Prostate gland (tissue), 2 donors: Measurements from ENCODE around the gene DISP3. TPM values are rescaled to one million over a fixed set of nuclear protein-coding genes. Genes with fewer than 3 reads are reported as not detected.

ENCODE experiments used
- DNase-seq: peaks from one replicate; pipeline ENCODE4 v3.0.0-alpha.2; 2019; ENCODE audit warnings: low spot score
- H3K27ac ChIP-seq, 2 donors: fragments of 200-600 bp; sonication (generic); 2 replicates each; pipeline ENCODE4 v1.5.1; 2017 to 2019
- H3K27me3 ChIP-seq: fragments of 200-600 bp; sonication (generic); replicated peaks from 2 replicates; pipeline ENCODE4 v1.5.1; 2019; ENCODE audit not compliant: insufficient read depth
- H3K36me3 ChIP-seq, 2 donors: fragments of 200-600 bp; sonication (generic); 1 replicate in 1 of 2; 2 replicates in 1 of 2; pipeline versions ENCODE4 v1.5.1 to v1.8.1; 2017 to 2019
- H3K4me1 ChIP-seq: fragments of 200-600 bp; sonication (generic); replicated peaks from 2 replicates; pipeline ENCODE4 v1.5.1; 2019
- H3K4me3 ChIP-seq, 2 donors: fragments of 200-600 bp; sonication (generic); 2 replicates each; pipeline ENCODE4 v1.5.1; 2017 to 2019
- H3K9me3 ChIP-seq: fragments of 200-600 bp; sonication (generic); 2 replicates; pipeline ENCODE4 v1.5.1; 2017
- POLR2A ChIP-seq: fragments of 450-650 bp; IDR thresholded peaks from one replicate; pipeline ENCODE4 v1.6.1; 2016; ENCODE audit warnings: antibody characterized with exemption, mild to moderate bottlenecking
- POLR2AphosphoS5 ChIP-seq: sonication (generic); formaldehyde crosslinking; IDR thresholded peaks from one replicate; pipeline ENCODE4 v1.6.1; 2017; ENCODE audit warnings: antibody characterized with exemption
- WGBS: methylation state at CpG from one replicate; pipeline ENCODE4 v1.1.5; 2018; 5-methylcytosine and 5-hydroxymethylcytosine counted together
- intact Hi-C: fragments of 100-400 bp; cut with DNase I; formaldehyde crosslinking; loops from one replicate; pipeline ENCODE4 v1.14.2; 2022
- total RNA-seq, 2 donors: library from RNA; depleted of rRNA; stranded (reverse); fragments of >200 nt; gene quantifications; one replicate each; pipeline ENCODE4 v1.1.0, GENCODE V29; 2016
- TF ChIP-seq, protein P1 (sequence below), 4 experiments: fragments of 200-600 bp in 2 of 4; fragments of 450-650 bp in 2 of 4; sonication (generic) in 2 of 4; IDR thresholded peaks; 1 replicate in 3 of 4; 2 replicates in 1 of 4; pipeline ENCODE4 v1.5.1; 2016 to 2019; ENCODE audit warnings: antibody characterized with exemption in 4 of 4, mild to moderate bottlenecking in 2 of 4, moderate library complexity in 2 of 4

DISP3 gene
- total RNA-seq, 2 donors from 2014 or later: 0.80 to 1.7 TPM

DNA sequence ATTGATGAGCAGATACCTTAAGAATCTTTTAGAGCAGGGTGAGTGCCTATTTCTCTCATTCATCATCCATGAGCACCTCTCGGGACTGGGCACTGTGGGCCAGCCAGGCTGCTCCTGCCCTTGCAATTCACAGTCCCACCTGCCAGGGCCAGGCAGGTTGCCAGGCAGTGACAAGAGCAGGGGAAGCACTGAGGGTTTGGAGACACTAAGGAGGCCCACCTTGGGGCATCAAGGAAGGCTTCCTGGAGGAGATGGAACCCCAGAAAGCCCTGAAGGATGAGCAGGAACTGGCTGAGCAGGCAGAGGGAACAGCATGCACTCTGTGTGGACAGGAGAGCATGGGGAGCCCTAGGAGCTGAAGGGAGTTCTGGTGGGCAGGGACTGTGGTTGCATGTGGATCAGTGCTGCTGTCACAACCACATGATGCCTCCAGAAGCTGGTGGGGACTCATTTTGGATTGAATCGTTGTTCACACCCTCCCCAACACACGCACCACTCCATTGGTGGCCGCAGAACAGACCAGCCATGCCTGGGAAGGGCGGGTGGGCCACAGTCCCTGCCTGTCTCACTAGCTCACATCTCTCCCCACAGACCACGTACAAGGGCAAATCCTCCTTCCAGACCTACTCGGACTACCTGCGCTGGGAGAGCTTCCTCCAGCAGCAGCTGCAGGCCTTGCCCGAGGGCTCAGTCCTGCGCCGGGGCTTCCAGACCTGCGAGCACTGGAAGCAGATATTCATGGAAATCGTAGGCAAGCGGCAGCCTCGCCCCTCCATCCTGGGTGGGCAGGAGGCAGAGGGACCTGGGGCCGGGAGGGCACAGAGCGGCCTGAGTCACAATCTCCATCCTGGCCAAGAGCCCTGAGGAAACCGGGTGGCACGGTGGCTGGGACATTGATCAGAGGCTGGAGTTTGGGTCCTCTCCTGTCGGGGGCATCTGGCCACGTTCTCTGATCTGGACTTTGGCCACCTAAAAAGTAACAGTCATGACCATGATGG, 55.1 kb downstream of the DISP3 start:
- Histone ChIP-seq H3K4me3 (no peak overlapping the region), H3K36me3 (no peaks in the 10 kb centered on the region), H3K27ac (no peak overlapping the region), H3K9me3 (no peaks in the 10 kb centered on the region), H3K27me3 (no peaks in the 10 kb centered on the region), H3K4me1 (no peaks in the 10 kb centered on the region)
- no peak for DNase-seq
- 86% methylated on average over 21 of the region's 21 CpGs for WGBS
- intact Hi-C loops: no loop called here
- TF ChIP-seq POLR2A (no peak), POLR2AphosphoS5 (no peak)
- TF ChIP-seq, protein P1, sequence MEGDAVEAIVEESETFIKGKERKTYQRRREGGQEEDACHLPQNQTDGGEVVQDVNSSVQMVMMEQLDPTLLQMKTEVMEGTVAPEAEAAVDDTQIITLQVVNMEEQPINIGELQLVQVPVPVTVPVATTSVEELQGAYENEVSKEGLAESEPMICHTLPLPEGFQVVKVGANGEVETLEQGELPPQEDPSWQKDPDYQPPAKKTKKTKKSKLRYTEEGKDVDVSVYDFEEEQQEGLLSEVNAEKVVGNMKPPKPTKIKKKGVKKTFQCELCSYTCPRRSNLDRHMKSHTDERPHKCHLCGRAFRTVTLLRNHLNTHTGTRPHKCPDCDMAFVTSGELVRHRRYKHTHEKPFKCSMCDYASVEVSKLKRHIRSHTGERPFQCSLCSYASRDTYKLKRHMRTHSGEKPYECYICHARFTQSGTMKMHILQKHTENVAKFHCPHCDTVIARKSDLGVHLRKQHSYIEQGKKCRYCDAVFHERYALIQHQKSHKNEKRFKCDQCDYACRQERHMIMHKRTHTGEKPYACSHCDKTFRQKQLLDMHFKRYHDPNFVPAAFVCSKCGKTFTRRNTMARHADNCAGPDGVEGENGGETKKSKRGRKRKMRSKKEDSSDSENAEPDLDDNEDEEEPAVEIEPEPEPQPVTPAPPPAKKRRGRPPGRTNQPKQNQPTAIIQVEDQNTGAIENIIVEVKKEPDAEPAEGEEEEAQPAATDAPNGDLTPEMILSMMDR (IDR thresholded peaks at IDR 0.05): no peak

- Histone ChIP-seq H3K4me3 (no peak overlapping the region), H3K4me1 (no peaks in the 10 kb centered on the region), H3K9me3 (no peaks in the 10 kb centered on the region), H3K27me3 (no peaks in the 10 kb centered on the region), H3K27ac (no peak overlapping the region), H3K36me3 (no peaks in the 10 kb centered on the region)
- TF ChIP-seq, protein P1 (IDR thresholded peaks at IDR 0.05): no peak
- TF ChIP-seq POLR2AphosphoS5: no peak
- TF ChIP-seq POLR2A: no peak
- DNase-seq: no peak
- intact Hi-C loops: no loop called here
- WGBS: 86% methylated on average over 14 of the region's 17 CpGs
These were observed 55.9 kb downstream of the DISP3 start for GRCh38 chr1:11534846-11535245.

- intact Hi-C loops: no loop called here
- H3K27me3 ChIP-seq: peaks cover 2% of the 10 kb centered on the region
- 89% methylated on average over 12 of the region's 12 CpGs for WGBS
These were observed 56.4 kb downstream of the DISP3 start for GRCh38 chr1:11535316-11535715.

GRCh38 chr1:11535761-11536572, 57.0 kb downstream of the DISP3 start:
- H3K9me3 ChIP-seq: no peaks in the 10 kb centered on the region
- DNase-seq: no peak
- intact Hi-C loops: no loop called here
- no peak overlapping the region for H3K4me3 ChIP-seq
- H3K27ac ChIP-seq: no peak overlapping the region
- no peaks in the 10 kb centered on the region for H3K4me1 ChIP-seq
- 87% methylated on average over 32 of the region's 33 CpGs for WGBS
- TF ChIP-seq POLR2AphosphoS5: no peak
- TF ChIP-seq POLR2A: no peak
- TF ChIP-seq, protein P1 (IDR thresholded peaks at IDR 0.05): no peak
- no peaks in the 10 kb centered on the region for H3K36me3 ChIP-seq
- peaks cover 2% of the 10 kb centered on the region for H3K27me3 ChIP-seq

More at GRCh38 chr1:11535316-11535715, 56.4 kb downstream of the DISP3 start:
- Histone ChIP-seq H3K4me1 (no peaks in the 10 kb centered on the region), H3K27ac (no peak overlapping the region), H3K9me3 (no peaks in the 10 kb centered on the region), H3K36me3 (no peaks in the 10 kb centered on the region), H3K4me3 (no peak overlapping the region)
- TF ChIP-seq, protein P1 (IDR thresholded peaks at IDR 0.05): no peak
- no peak for TF ChIP-seq POLR2A
- no peak for TF ChIP-seq POLR2AphosphoS5
- no peak for DNase-seq
